A549 (cell line): ENCODE measurements around the gene NFKB2. TPM values are rescaled to one million over a fixed set of nuclear protein-coding genes. Genes with fewer than 3 reads are reported as not detected.

Experiments
- ATAC-seq, 2 experiments: fragments of 200-7000 bp in 1 of 2; fragments of >200 bp in 1 of 2; cut with Nextera tagmentation in 1 of 2; cut with Tn5 transposase in 1 of 2; 3 replicates each; pipeline versions ENCODE4 v1.8.0 to v1.9.1; 2018 to 2020; ENCODE audit warnings: mild to moderate bottlenecking in 1 of 2, moderate library complexity in 1 of 2
- CTCF ChIA-PET: fragments of 300-600 bp; sonication (Branson Sonifier 250); formaldehyde crosslinking; extraction: SDS; loops from one replicate; lab custom pipeline; 2021; ENCODE audit warnings: antibody characterized with exemption, inconsistent platforms; lab: Yijun Ruan, JAX
- POLR2A ChIA-PET: fragments of 350-600 bp; formaldehyde crosslinking; extraction: SDS; loops from one replicate; lab custom pipeline; 2021; ENCODE audit warnings: antibody characterized with exemption, inconsistent platforms; lab: Yijun Ruan, JAX
- DNase-seq, 2 experiments: peaks; one replicate each; pipeline versions ENCODE4 v3.0.0 to v3.0.0-alpha.2; 2011 to 2016; ENCODE audit warnings: low read depth in 1 of 2, low spot score in 1 of 2
- FAIRE-seq: peaks from 2 replicates; lab custom pipeline; 2011; peaks lifted over from hg19 to GRCh38; lab: Jason Lieb, UNC
- H3K27ac ChIP-seq, 2 experiments: fragments of >200 bp; sonication (Bioruptor Twin); formaldehyde crosslinking; 3 replicates each; pipeline ENCODE4 v1.5.1; 2016 to 2017
- H3K4me1 ChIP-seq: fragments of >200 bp; sonication (Bioruptor Twin); formaldehyde crosslinking; 3 replicates; pipeline ENCODE4 v1.6.1; 2016
- H3K4me2 ChIP-seq: fragments of >200 bp; sonication (Bioruptor Twin); formaldehyde crosslinking; 3 replicates; pipeline ENCODE4 v1.6.1; 2016
- H3K4me3 ChIP-seq: fragments of >200 bp; sonication (Bioruptor Twin); formaldehyde crosslinking; 3 replicates; pipeline ENCODE4 v1.5.1; 2016
- H3K9me3 ChIP-seq: fragments of >200 bp; sonication (Bioruptor Twin); formaldehyde crosslinking; 3 replicates; pipeline ENCODE4 v1.6.1; 2016
- BHLHE40 ChIP-seq: IDR thresholded peaks from 2 replicates; pipeline ENCODE4 v1.6.1; 2012; ENCODE audit warnings: low read depth, low read length, inconsistent platforms
- CBX2 ChIP-seq: fragments of 200-600 bp; sonication (generic); IDR thresholded peaks from 2 replicates; pipeline ENCODE4 v1.6.1; 2016; ENCODE audit warnings: low read depth, mild to moderate bottlenecking, borderline replicate concordance
- CTCF ChIP-seq: fragments of >200 bp; sonication (Bioruptor Twin); formaldehyde crosslinking; IDR thresholded peaks from 3 replicates; pipeline ENCODE4 v1.5.1; 2016
- E2F6 ChIP-seq: IDR thresholded peaks from 2 replicates; pipeline ENCODE4 v1.6.1; 2012; ENCODE audit warnings: low read depth, borderline replicate concordance
- ELK1 ChIP-seq: fragments of 150-350 bp; IDR thresholded peaks from 2 replicates; pipeline ENCODE4 v1.6.1; 2014; ENCODE audit warnings: low read depth, mild to moderate bottlenecking, low read length
- GATA3 ChIP-seq: IDR thresholded peaks from 2 replicates; pipeline ENCODE4 v1.6.1; 2012; ENCODE audit warnings: borderline replicate concordance
- HDAC2 ChIP-seq: fragments of 200-600 bp; sonication (generic); IDR thresholded peaks from 2 replicates; pipeline ENCODE4 v1.6.1; 2016
- HOXA7 ChIP-seq: fragments of 250-450 bp; sonication (Bioruptor Pico); IDR thresholded peaks from 2 replicates; pipeline ENCODE4 v1.5.0; 2020; ENCODE audit warnings: mild to moderate bottlenecking, moderate library complexity
- HOXB5 ChIP-seq: fragments of 250-450 bp; sonication (Bioruptor Pico); IDR thresholded peaks from 2 replicates; pipeline ENCODE4 v1.5.0; 2020; ENCODE audit warnings: mild to moderate bottlenecking, moderate library complexity
- JUN ChIP-seq, 2 experiments: fragments of >200 bp; sonication (Bioruptor Twin); formaldehyde crosslinking; IDR thresholded peaks; 2 replicates in 1 of 2; 3 replicates in 1 of 2; pipeline ENCODE4 v1.6.1; 2016 to 2017
- MAFK ChIP-seq: fragments of 450-650 bp; IDR thresholded peaks from 2 replicates; pipeline ENCODE4 v1.6.1; 2014; ENCODE audit not compliant: partially characterized antibody
- MAX ChIP-seq: IDR thresholded peaks from 2 replicates; pipeline ENCODE4 v1.6.1; 2012
- NPAS2 ChIP-seq: fragments of 250-450 bp; sonication (Bioruptor Pico); IDR thresholded peaks from 2 replicates; pipeline ENCODE4 v1.8.0; 2022; ENCODE audit warnings: mild to moderate bottlenecking, moderate library complexity, borderline replicate concordance
- NR3C1 ChIP-seq: fragments of >200 bp; sonication (Bioruptor Twin); formaldehyde crosslinking; IDR thresholded peaks from 3 replicates; pipeline ENCODE4 v1.6.1; 2017
- PHF8 ChIP-seq: fragments of 200-600 bp; sonication (generic); IDR thresholded peaks from 2 replicates; pipeline ENCODE4 v1.6.1; 2016; ENCODE audit warnings: low read depth, mild to moderate bottlenecking, antibody characterized with exemption, moderate library complexity, borderline replicate concordance
- POLR2A ChIP-seq: IDR thresholded peaks from 2 replicates; pipeline ENCODE4 v1.6.1; 2012; ENCODE audit warnings: mild to moderate bottlenecking, low read length
- POLR2AphosphoS2 ChIP-seq: conservative IDR thresholded peaks from 2 replicates; pipeline ENCODE4 v1.6.1; 2012; ENCODE audit warnings: low read length, improper control_type of control experiment, inconsistent platforms
- RAD21 ChIP-seq, 2 experiments: fragments of >200 bp in 1 of 2; sonication (Bioruptor Twin) in 1 of 2; formaldehyde crosslinking in 1 of 2; IDR thresholded peaks in 1 of 2; conservative IDR thresholded peaks in 1 of 2; 2 replicates in 1 of 2; 3 replicates in 1 of 2; pipeline ENCODE4 v1.6.1; 2012 to 2018; ENCODE audit warnings: inconsistent platforms in 1 of 2
- RNF2 ChIP-seq: fragments of 200-600 bp; sonication (generic); IDR thresholded peaks from 2 replicates; pipeline ENCODE4 v1.6.1; 2016; ENCODE audit warnings: low read depth, mild to moderate bottlenecking, antibody characterized with exemption, moderate library complexity, borderline replicate concordance
- SMC3 ChIP-seq: fragments of >200 bp; sonication (Bioruptor Twin); formaldehyde crosslinking; IDR thresholded peaks from 3 replicates; pipeline ENCODE4 v1.6.1; 2018; ENCODE audit warnings: inconsistent platforms
- TFCP2L1 ChIP-seq: fragments of 250-450 bp; sonication (Bioruptor Pico); IDR thresholded peaks from 2 replicates; pipeline ENCODE4 v1.5.0; 2021; ENCODE audit warnings: mild to moderate bottlenecking
- USF2 ChIP-seq: fragments of 450-650 bp; IDR thresholded peaks from 2 replicates; pipeline ENCODE4 v1.6.1; 2014; ENCODE audit warnings: antibody characterized with exemption
- ZC3H11A ChIP-seq: fragments of 450-650 bp; IDR thresholded peaks from 2 replicates; pipeline ENCODE4 v1.6.1; 2014; ENCODE audit warnings: antibody characterized with exemption, mild to moderate bottlenecking
- ZNF302 ChIP-seq: fragments of 250-450 bp; sonication (Bioruptor Pico); IDR thresholded peaks from 2 replicates; pipeline ENCODE4 v1.9.0; 2021; ENCODE audit warnings: inconsistent platforms, mild to moderate bottlenecking, moderate library complexity
- ZSCAN20 ChIP-seq: fragments of 250-450 bp; sonication (Bioruptor Pico); IDR thresholded peaks from 2 replicates; pipeline ENCODE4 v1.8.0; 2022; ENCODE audit warnings: mild to moderate bottlenecking, moderate library complexity
- WGBS: methylation state at CpG from one replicate; pipeline ENCODE4 v1.1.6; 2017; ENCODE audit errors: missing lambda C conversion rate; 5-methylcytosine and 5-hydroxymethylcytosine counted together
- polyA plus RNA-seq, 4 experiments: library from polyadenylated mRNA; depleted of rRNA in 3 of 4; stranded (reverse); fragments of >200 nt; fragmentation: RNase III in 1 of 4; extraction: RNeasy Plus Mini Kit Qiagen cat#74134 plus additional on column Dnase treatment in 1 of 4; gene quantifications; 2 replicates in 3 of 4; 3 replicates in 1 of 4; pipeline ENCODE4 v1.2.3, GENCODE V29; 2011 to 2017

The NFKB2 gene
- polyA plus RNA-seq, 2 of the 4 experiments (the other 2 are of a cell fraction), result 27.6 to 35.7 TPM

GRCh38 chr10:102375867-102376266, 19.6 kb upstream of the NFKB2 start (continued):
- TF ChIP-seq PHF8, result no peak

GRCh38 chr10:102376901-102377300, 18.6 kb upstream of the NFKB2 start:
- WGBS, result 96% methylated on average over 12 of the region's 12 CpGs
- TF ChIP-seq POLR2A (no peak), BHLHE40 (no peak), HOXA7 (no peak), ZNF302 (CRISPR knock-in tag) (no peak), CBX2 (no peak), HDAC2 (no peak), MAFK (no peak), RAD21 (conservative IDR thresholded peaks at IDR 0.05 in 1 of 2, IDR thresholded peaks at IDR 0.05 in 1 of 2) (no peak), NR3C1 (no peak), GATA3 (no peak), CTCF (no peak), JUN (IDR thresholded peaks at IDR 0.05) (no peak), RNF2 (no peak), POLR2AphosphoS2 (no peak), ELK1 (no peak)
- TF ChIP-seq, all 56 proteins: peak for 0
- CTCF ChIA-PET, result interaction anchor here (0.6 to 17.7 kb wide), 5 partner anchors 18 to 157 kb away, joined by 3 to 140 read pairs (median 4); partner anchors contain the start of genes ELOVL3 and NFKB2

GRCh38 chr10:102379383-102379782, 16.1 kb upstream of the NFKB2 start:
- H3K4me1 ChIP-seq, result no peaks in the 10 kb centered on the region
- ChIA-PET CTCF (interaction anchor here (1.0 to 17.7 kb wide), 7 partner anchors 8 to 151 kb away, joined by 3 to 140 read pairs (median 44); partner anchors contain the start of genes ELOVL3 and NFKB2), POLR2A (no interaction called here)
- H3K27ac ChIP-seq, result no peak overlapping the region
- FAIRE-seq (no peak), DNase-seq (no peak), ATAC-seq (no peak)
- H3K4me3 ChIP-seq, result no peak overlapping the region
- WGBS, result 90% methylated on average over 6 of the region's 6 CpGs
- H3K4me2 ChIP-seq, result no peak overlapping the region
- H3K9me3 ChIP-seq, result no peaks in the 10 kb centered on the region
- no peak for TF ChIP-seq USF2
- no peak for TF ChIP-seq ZC3H11A
- TF ChIP-seq E2F6, result no peak
- TF ChIP-seq ZSCAN20 (CRISPR knock-in tag), result no peak
- TF ChIP-seq GATA3, result no peak
- no peak for TF ChIP-seq SMC3
- TF ChIP-seq JUN (IDR thresholded peaks at IDR 0.05), result no peak
- no peak for TF ChIP-seq HOXB5 (CRISPR knock-in tag)
- TF ChIP-seq TFCP2L1 (CRISPR knock-in tag), result no peak
- no peak for TF ChIP-seq MAX
- no peak for TF ChIP-seq NPAS2 (CRISPR knock-in tag)

More at GRCh38 chr10:102376901-102377300, 18.6 kb upstream of the NFKB2 start:
- H3K4me1 ChIP-seq, result no peaks in the 10 kb centered on the region
- H3K27ac ChIP-seq, result no peak overlapping the region
- POLR2A ChIA-PET, result no interaction called here
- H3K4me2 ChIP-seq, result no peak overlapping the region
- H3K9me3 ChIP-seq, result no peaks in the 10 kb centered on the region
- ATAC-seq (no peak), DNase-seq (no peak), FAIRE-seq (no peak)
- H3K4me3 ChIP-seq, result no peak overlapping the region
